ENCODE data around the gene ACP7.

DNA sequence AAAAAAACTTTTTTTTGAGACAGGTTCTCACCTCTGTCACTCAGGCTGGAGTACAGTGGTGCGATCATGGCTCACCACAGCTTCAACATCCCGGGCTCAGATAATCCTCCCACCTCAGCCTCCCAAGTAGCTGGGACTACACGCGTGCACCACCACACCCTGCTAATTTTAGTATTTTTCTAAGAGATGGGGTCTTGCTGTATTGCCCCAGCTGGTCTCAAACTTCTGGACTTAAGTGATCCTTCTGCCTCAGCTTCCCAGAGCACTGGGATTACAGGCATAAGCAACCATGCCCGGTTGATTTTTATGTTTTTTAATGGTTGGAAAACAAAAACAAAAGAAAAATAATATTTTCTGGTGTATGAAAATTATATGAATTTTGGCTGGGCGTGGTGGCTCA, 9.2 kb upstream of the ACP7 start:
- TF ChIP-seq, protein P1, sequence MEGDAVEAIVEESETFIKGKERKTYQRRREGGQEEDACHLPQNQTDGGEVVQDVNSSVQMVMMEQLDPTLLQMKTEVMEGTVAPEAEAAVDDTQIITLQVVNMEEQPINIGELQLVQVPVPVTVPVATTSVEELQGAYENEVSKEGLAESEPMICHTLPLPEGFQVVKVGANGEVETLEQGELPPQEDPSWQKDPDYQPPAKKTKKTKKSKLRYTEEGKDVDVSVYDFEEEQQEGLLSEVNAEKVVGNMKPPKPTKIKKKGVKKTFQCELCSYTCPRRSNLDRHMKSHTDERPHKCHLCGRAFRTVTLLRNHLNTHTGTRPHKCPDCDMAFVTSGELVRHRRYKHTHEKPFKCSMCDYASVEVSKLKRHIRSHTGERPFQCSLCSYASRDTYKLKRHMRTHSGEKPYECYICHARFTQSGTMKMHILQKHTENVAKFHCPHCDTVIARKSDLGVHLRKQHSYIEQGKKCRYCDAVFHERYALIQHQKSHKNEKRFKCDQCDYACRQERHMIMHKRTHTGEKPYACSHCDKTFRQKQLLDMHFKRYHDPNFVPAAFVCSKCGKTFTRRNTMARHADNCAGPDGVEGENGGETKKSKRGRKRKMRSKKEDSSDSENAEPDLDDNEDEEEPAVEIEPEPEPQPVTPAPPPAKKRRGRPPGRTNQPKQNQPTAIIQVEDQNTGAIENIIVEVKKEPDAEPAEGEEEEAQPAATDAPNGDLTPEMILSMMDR (IDR thresholded peaks at IDR 0.05; ENCODE audit: low read length): no peak
- TF ChIP-seq EZH2 (optimal IDR thresholded peaks at IDR 0.05; ENCODE audit: low read depth, low read length) (no peak), EZH2phosphoT487 (IDR thresholded peaks at IDR 0.05; ENCODE audit: low read length) (no peak)
